Endodermal cell (in vitro differentiated cells): ENCODE results near the gene ATG9B. TPM values are rescaled to one million over a fixed set of nuclear protein-coding genes. Genes with fewer than 3 reads are reported as not detected.
"Not testable (repeated sequence)": the region's sequence is repeated elsewhere in the genome, so short reads cannot be mapped to it uniquely, and the experiment has no call there.

ENCODE experiments used
- DNase-seq: peaks from one replicate; pipeline ENCODE4 v3.0.0-alpha.2; 2017
- H3K27ac ChIP-seq: 2 replicates; pipeline ENCODE4 v1.5.1; 2013; ENCODE audit warnings: mild to moderate bottlenecking, low read depth, low read length, moderate library complexity
- H3K27me3 ChIP-seq: 2 replicates; pipeline ENCODE4 v1.6.1; 2013; ENCODE audit warnings: mild to moderate bottlenecking, low read length, moderate library complexity; ENCODE audit not compliant: insufficient read depth, control insufficient read depth, poor library complexity, severe bottlenecking
- H3K36me3 ChIP-seq: 2 replicates; pipeline ENCODE4 v1.7.0; 2013; ENCODE audit warnings: mild to moderate bottlenecking, low read length, moderate library complexity; ENCODE audit not compliant: control insufficient read depth, insufficient read depth
- H3K4me1 ChIP-seq: one replicate; pipeline ENCODE4 v1.7.0; 2013; ENCODE audit warnings: low read length; ENCODE audit not compliant: control insufficient read depth, insufficient read depth
- H3K4me3 ChIP-seq: 2 replicates; pipeline ENCODE4 v1.5.1; 2013; ENCODE audit warnings: mild to moderate bottlenecking, low read length, moderate library complexity
- H3K9ac ChIP-seq: 2 replicates; pipeline ENCODE4 v1.6.1; 2013; ENCODE audit warnings: mild to moderate bottlenecking, low read length, moderate library complexity; ENCODE audit not compliant: poor library complexity, severe bottlenecking; ENCODE audit errors: extremely low read depth
- H3K9me3 ChIP-seq: 2 replicates; pipeline ENCODE4 v1.6.1; 2013; ENCODE audit warnings: mild to moderate bottlenecking, low read length, moderate library complexity; ENCODE audit not compliant: control insufficient read depth
- H3K27ac Mint-ChIP-seq: 2 replicates; pipeline ENCODE4 v1.8.0; 2020; ENCODE audit warnings: mixed read lengths
- H3K27me3 Mint-ChIP-seq: 2 replicates; pipeline ENCODE4 v1.8.0; 2021; ENCODE audit warnings: mild to moderate bottlenecking, mixed read lengths; ENCODE audit not compliant: insufficient read depth
- H3K36me3 Mint-ChIP-seq: 2 replicates; pipeline ENCODE4 v1.8.0; 2020; ENCODE audit warnings: low read depth, mixed read lengths
- H3K4me1 Mint-ChIP-seq: 2 replicates; pipeline ENCODE4 v1.8.0; 2020; ENCODE audit warnings: mixed read lengths
- H3K4me3 Mint-ChIP-seq: 2 replicates; pipeline ENCODE4 v1.8.0; 2020; ENCODE audit warnings: mild to moderate bottlenecking, moderate library complexity, mixed read lengths
- H3K9me3 Mint-ChIP-seq: 2 replicates; pipeline ENCODE4 v1.8.0; 2020; ENCODE audit warnings: mild to moderate bottlenecking, mixed read lengths
- CTCF ChIP-seq: fragments of 200-600 bp; sonication (generic); conservative IDR thresholded peaks from 2 replicates; pipeline ENCODE4 v1.5.0; 2021; ENCODE audit warnings: antibody characterized with exemption, mild to moderate bottlenecking
- WGBS, 2 experiments: methylation state at CpG; one replicate each; pipeline versions ENCODE4 v1.1.5 to v1.1.7; 2013; ENCODE audit warnings: missing lambda C conversion rate in 2 of 2, mixed read lengths in 1 of 2; ENCODE audit not compliant: insufficient coverage in 1 of 2, insufficient read length in 1 of 2; 5-methylcytosine and 5-hydroxymethylcytosine counted together
- total RNA-seq, 2 donors: library from RNA; stranded (reverse); fragmentation: NEBNext Ultra II Directional in 1 of 2; extraction: Animal tissue kit (Norgen Biotek cat#: 25700) in 1 of 2; gene quantifications; 2 replicates in 1 of 2; 3 replicates in 1 of 2; pipeline ENCODE4 v1.2.1, GENCODE V29; 2021

The ATG9B gene
- total RNA-seq, 2 donors from 2014 or later, result 2.0 to 3.0 TPM

- Histone ChIP-seq H3K4me1 (peaks cover 9% of the 10 kb centered on the region), H3K27ac (no peak overlapping the region), H3K9me3 (no peaks in the 10 kb centered on the region), H3K36me3 (no peaks in the 10 kb centered on the region), H3K4me3 (no peak overlapping the region), H3K9ac (no peak overlapping the region), H3K27me3 (peaks cover 18% of the 10 kb centered on the region)
- Mint-ChIP-seq H3K4me1 (peaks cover 21% of the 10 kb centered on the region), H3K27me3 (peaks cover 71% of the 10 kb centered on the region), H3K9me3 (peaks cover 2% of the 10 kb centered on the region), H3K27ac (no peak overlapping the region), H3K36me3 (no peaks in the 10 kb centered on the region), H3K4me3 (peak overlapping the region; percentile 31)
- TF ChIP-seq CTCF, result no peak
- no peak for DNase-seq
- 54 to 80% methylated on average over 1 to 26 of the region's 26 CpGs for WGBS, 2 experiments
These were observed 10.9 kb downstream of the ATG9B start for GRCh38 chr7:151013356-151013732.

GRCh38 chr7:151012911-151013347, 11.4 kb downstream of the ATG9B start:
- H3K36me3 ChIP-seq, result no peaks in the 10 kb centered on the region
- peaks cover 21% of the 10 kb centered on the region for H3K4me1 Mint-ChIP-seq
- H3K4me1 ChIP-seq, result peaks cover 9% of the 10 kb centered on the region
- peak overlapping the region; percentile 31 for H3K4me3 Mint-ChIP-seq
- peak; percentile 79 for TF ChIP-seq CTCF
- H3K27ac ChIP-seq, result no peak overlapping the region
- peak; percentile 87 for DNase-seq
- H3K27me3 Mint-ChIP-seq, result peaks cover 66% of the 10 kb centered on the region
- no peaks in the 10 kb centered on the region for H3K9me3 ChIP-seq
- 34 to 59% methylated on average over 14 to 23 of the region's 23 CpGs for WGBS, 2 experiments
- H3K9ac ChIP-seq, result no peak overlapping the region
- H3K27me3 ChIP-seq, result peaks cover 15% of the 10 kb centered on the region
- H3K27ac Mint-ChIP-seq, result peak overlapping the region; percentile 2
- H3K9me3 Mint-ChIP-seq, result no peaks in the 10 kb centered on the region
- no peaks in the 10 kb centered on the region for H3K36me3 Mint-ChIP-seq
- H3K4me3 ChIP-seq, result no peak overlapping the region

GRCh38 chr7:151012031-151012692, 12.1 kb downstream of the ATG9B start:
- Histone ChIP-seq H3K4me1 (peaks cover 9% of the 10 kb centered on the region), H3K36me3 (no peaks in the 10 kb centered on the region), H3K4me3 (no peak overlapping the region), H3K27me3 (peaks cover 8% of the 10 kb centered on the region), H3K9me3 (no peaks in the 10 kb centered on the region), H3K9ac (no peak overlapping the region), H3K27ac (no peak overlapping the region)
- no peaks in the 10 kb centered on the region for H3K9me3 Mint-ChIP-seq
- peak; percentile 52 for DNase-seq
- 77 to 88% methylated on average over 2 to 6 of the region's 6 CpGs for WGBS, 2 experiments
- H3K27ac Mint-ChIP-seq, result peak overlapping the region; percentile 2
- H3K4me3 Mint-ChIP-seq, result no peak overlapping the region
- peaks cover 21% of the 10 kb centered on the region for H3K4me1 Mint-ChIP-seq
- no peaks in the 10 kb centered on the region for H3K36me3 Mint-ChIP-seq
- H3K27me3 Mint-ChIP-seq, result peaks cover 59% of the 10 kb centered on the region
- no peak for TF ChIP-seq CTCF

GRCh38 chr7:151011616-151012015, 12.7 kb downstream of the ATG9B start:
- H3K27ac Mint-ChIP-seq, H3K4me1 ChIP-seq, H3K36me3 Mint-ChIP-seq, H3K9ac ChIP-seq, DNase-seq, H3K27me3 ChIP-seq, H3K9me3 Mint-ChIP-seq, H3K4me3 ChIP-seq, H3K36me3 ChIP-seq, H3K27ac ChIP-seq, H3K9me3 ChIP-seq, H3K4me3 Mint-ChIP-seq: not testable (repeated sequence)
- Mint-ChIP-seq H3K4me1 (peaks cover 21% of the 10 kb centered on the region), H3K27me3 (peaks cover 53% of the 10 kb centered on the region)
- WGBS, 2 experiments, result 86 to 88% methylated on average over 10 to 12 of the region's 12 CpGs
